Uterus (tissue), 4 donors: ENCODE results near the gene MINDY4. TPM values are rescaled to one million over a fixed set of nuclear protein-coding genes. Genes with fewer than 3 reads are reported as not detected.

Experiments
- DNase-seq, 2 donors: peaks; one replicate each; pipeline ENCODE4 v3.0.0-alpha.2; 2019 to 2020
- H3K27ac ChIP-seq, 2 donors: fragments of 200-600 bp; sonication (generic); 1 replicate in 1 of 2; 2 replicates in 1 of 2; pipeline ENCODE4 v1.5.1; 2016 to 2018
- H3K27me3 ChIP-seq, 2 donors: fragments of 200-600 bp; sonication (generic); one replicate each; pipeline ENCODE4 v1.5.1; 2018 to 2019; ENCODE audit warnings: control low read depth in 1 of 2
- H3K36me3 ChIP-seq, 2 donors: fragments of 200-600 bp; sonication (generic); one replicate each; pipeline ENCODE4 v1.5.1; 2019; ENCODE audit warnings: control low read depth in 1 of 2
- H3K4me1 ChIP-seq, 2 donors: fragments of 200-600 bp; sonication (generic); one replicate each; pipeline ENCODE4 v1.5.1; 2018 to 2019; ENCODE audit warnings: control low read depth in 1 of 2
- H3K4me3 ChIP-seq, 2 donors: fragments of 200-600 bp; sonication (generic); 1 replicate in 1 of 2; 2 replicates in 1 of 2; pipeline ENCODE4 v1.5.1; 2018 to 2019; ENCODE audit warnings: mild to moderate bottlenecking in 1 of 2
- H3K9me3 ChIP-seq, 2 donors: fragments of 200-600 bp; sonication (generic); one replicate each; pipeline ENCODE4 v1.5.1; 2019; ENCODE audit warnings: control low read depth in 1 of 2
- CTCF ChIP-seq, 4 experiments: fragments of 200-600 bp in 2 of 4; fragments of 450-650 bp in 2 of 4; sonication (generic) in 2 of 4; IDR thresholded peaks; one replicate each; pipeline ENCODE4 v1.5.1; 2016 to 2019; ENCODE audit warnings: antibody characterized with exemption in 4 of 4, mild to moderate bottlenecking in 2 of 4, moderate library complexity in 1 of 4
- POLR2A ChIP-seq, 2 donors: fragments of 450-650 bp; IDR thresholded peaks; one replicate each; pipeline ENCODE4 v1.6.1; 2016; ENCODE audit warnings: antibody characterized with exemption in 2 of 2, mild to moderate bottlenecking in 1 of 2, moderate library complexity in 1 of 2
- intact Hi-C: fragments of 100-400 bp; cut with DNase I; formaldehyde crosslinking; loops from one replicate; pipeline ENCODE4 v1.15.1; 2023; ENCODE audit warnings: low total_unique reads
- total RNA-seq, 4 donors: library from RNA; depleted of rRNA in 3 of 4; stranded (reverse); fragments of >200 nt in 3 of 4; gene quantifications; one replicate each; pipeline versions ENCODE4 v1.1.0 to v1.2.4, GENCODE V29; 2014 to 2023
- donor health status: DM: yes; HTN: yes; CAD: no.

Gene MINDY4
- total RNA-seq, 4 donors from 2014 or later, result 14.7 to 23.8 (median 16.9) TPM

GRCh38 chr7:30772984-30773383, 1.8 kb downstream of the MINDY4 start:
- intact Hi-C loops, result no loop called here
- Histone ChIP-seq H3K27ac (no peak overlapping the region), H3K9me3 (no peaks in the 10 kb centered on the region), H3K4me1 (peaks cover 0 to 4% of the 10 kb centered on the region in 2 donors), H3K27me3 (no peaks in the 10 kb centered on the region), H3K4me3 (no peak overlapping the region), H3K36me3 (no peaks in the 10 kb centered on the region)
- DNase-seq, result no peak
- no peak for TF ChIP-seq POLR2A (IDR thresholded peaks at IDR 0.05)
- TF ChIP-seq CTCF (IDR thresholded peaks at IDR 0.05), result no peak

- intact Hi-C loops, result no loop called here
- no peaks in the 10 kb centered on the region for H3K27me3 ChIP-seq
- peaks cover 0 to 4% of the 10 kb centered on the region in 2 donors for H3K4me1 ChIP-seq
- no peaks in the 10 kb centered on the region for H3K36me3 ChIP-seq
- TF ChIP-seq POLR2A (IDR thresholded peaks at IDR 0.05), result no peak
- TF ChIP-seq CTCF (IDR thresholded peaks at IDR 0.05), result no peak
- no peak overlapping the region for H3K4me3 ChIP-seq
- H3K9me3 ChIP-seq, result no peaks in the 10 kb centered on the region
- no peak for DNase-seq
- H3K27ac ChIP-seq, result no peak overlapping the region
Measured at GRCh38 chr7:30775992-30776391, 4.8 kb downstream of the MINDY4 start.

GRCh38 chr7:30776971-30777370, 5.8 kb downstream of the MINDY4 start:
- DNase-seq, result no peak
- H3K4me3 ChIP-seq, result no peak overlapping the region
- no peak overlapping the region for H3K27ac ChIP-seq
- TF ChIP-seq CTCF (IDR thresholded peaks at IDR 0.05) (no peak), POLR2A (IDR thresholded peaks at IDR 0.05) (no peak)
- intact Hi-C loops, result no loop called here
- no peaks in the 10 kb centered on the region for H3K36me3 ChIP-seq
- no peaks in the 10 kb centered on the region for H3K27me3 ChIP-seq
- H3K4me1 ChIP-seq, result peaks cover 0 to 4% of the 10 kb centered on the region in 2 donors
- H3K9me3 ChIP-seq, result no peaks in the 10 kb centered on the region

GRCh38 chr7:30778255-30779025, 7.2 kb downstream of the MINDY4 start:
- DNase-seq, result no peak
- Histone ChIP-seq H3K27me3 (no peaks in the 10 kb centered on the region), H3K27ac (no peak overlapping the region), H3K9me3 (no peaks in the 10 kb centered on the region), H3K36me3 (no peaks in the 10 kb centered on the region), H3K4me3 (no peak overlapping the region), H3K4me1 (no peaks in the 10 kb centered on the region)
- TF ChIP-seq POLR2A (IDR thresholded peaks at IDR 0.05) (no peak), CTCF (IDR thresholded peaks at IDR 0.05) (no peak)
- intact Hi-C loops, result no loop called here

- Histone ChIP-seq H3K9me3 (no peaks in the 10 kb centered on the region), H3K27ac (no peak overlapping the region), H3K4me1 (no peaks in the 10 kb centered on the region), H3K27me3 (no peaks in the 10 kb centered on the region), H3K4me3 (no peak overlapping the region), H3K36me3 (no peaks in the 10 kb centered on the region)
- TF ChIP-seq CTCF (IDR thresholded peaks at IDR 0.05), result no peak
- no peak for TF ChIP-seq POLR2A (IDR thresholded peaks at IDR 0.05)
- intact Hi-C loops, result no loop called here
- DNase-seq, result no peak
Measured at GRCh38 chr7:30779574-30779973, 8.4 kb downstream of the MINDY4 start.
